Left lung (tissue), 10 donors: ENCODE data around the gene C2orf76. TPM values are rescaled to one million over a fixed set of nuclear protein-coding genes. Genes with fewer than 3 reads are reported as not detected.
"Not testable (repeated sequence)": the region's sequence is repeated elsewhere in the genome, so short reads cannot be mapped to it uniquely, and the experiment has no call there.

Experiments used
- ATAC-seq: fragments of 200-7000 bp; cut with Tn5 transposase; one replicate; pipeline ENCODE4 v1.9.1; 2020; ENCODE audit warnings: moderate library complexity
- DNase-seq, 4 donors: peaks; one replicate each; pipeline ENCODE4 v3.0.0-alpha.2; 2013 to 2020
- H3K27ac ChIP-seq, 2 donors: fragments of 200-600 bp; sonication (generic) in 1 of 2; one replicate each; pipeline versions ENCODE4 v1.5.0 to v1.8.0; 2020 to 2021
- H3K27me3 ChIP-seq, 2 donors: fragments of 200-600 bp; sonication (generic) in 1 of 2; one replicate each; pipeline versions ENCODE4 v1.5.0 to v1.8.0; 2020 to 2021
- H3K36me3 ChIP-seq, 2 donors: fragments of 200-600 bp; sonication (generic) in 1 of 2; one replicate each; pipeline versions ENCODE4 v1.5.0 to v1.8.0; 2020 to 2021
- H3K4me1 ChIP-seq, 2 donors: fragments of 200-600 bp; one replicate each; pipeline ENCODE4 v1.8.0; 2021
- H3K4me3 ChIP-seq, 2 donors: fragments of 200-600 bp; sonication (generic) in 1 of 2; one replicate each; pipeline versions ENCODE4 v1.5.0 to v1.8.0; 2020 to 2021; ENCODE audit warnings: mild to moderate bottlenecking in 1 of 2
- H3K9me3 ChIP-seq, 2 donors: fragments of 200-600 bp; sonication (generic) in 1 of 2; one replicate each; pipeline versions ENCODE4 v1.5.0 to v1.8.0; 2020 to 2021
- CTCF ChIP-seq, 2 donors: fragments of 200-600 bp; sonication (generic) in 1 of 2; IDR thresholded peaks; one replicate each; pipeline versions ENCODE4 v1.5.0 to v1.8.0; 2021; ENCODE audit warnings: antibody characterized with exemption in 2 of 2
- intact Hi-C, 2 donors: fragments of 100-400 bp; cut with DNase I; formaldehyde crosslinking; loops; one replicate each; pipeline versions ENCODE4 v1.11.2 to v1.14.2; 2022
- polyA plus RNA-seq, 6 donors: library from polyadenylated mRNA; unstranded; fragments of 120-200 nt; gene quantifications; one replicate each; pipeline ENCODE4 v1.2.1, GENCODE V29; 2013; ENCODE audit not compliant: insufficient read length in 6 of 6
- total RNA-seq, 2 donors: library from RNA; stranded (reverse); fragmentation: NEBNext Ultra II Directional; extraction: Animal tissue kit (Norgen Biotek cat#: 25700); gene quantifications; one replicate each; pipeline ENCODE4 v1.2.1, GENCODE V29; 2021
- donor health status: DM: no; HTN: yes; CAD: no.
- donor health status: DM: no; HTN: no; CAD: no.

Gene C2orf76
- total and polyA plus RNA-seq, 8 donors = 11.0 to 17.1 (median 16.0) TPM

DNA sequence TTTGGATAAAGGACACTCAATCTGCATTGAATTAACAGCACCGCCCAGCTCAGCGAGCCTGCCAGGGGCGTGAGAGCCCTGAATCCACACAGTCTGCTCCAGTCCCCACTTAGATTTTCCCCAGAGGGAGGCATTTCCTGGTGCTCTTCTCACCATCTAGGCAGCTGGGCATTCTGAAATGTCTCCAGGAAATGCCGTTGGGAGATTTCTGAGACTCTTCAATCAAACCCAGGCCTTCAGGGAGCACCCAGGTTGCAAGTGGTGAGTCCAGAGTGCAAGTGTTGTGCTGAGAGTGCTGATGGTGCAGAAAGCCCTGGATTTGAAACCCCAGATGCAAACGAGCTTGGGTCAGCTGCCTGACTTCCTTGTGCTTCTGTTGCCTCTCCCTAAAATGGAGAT is 41.6 kb upstream of the C2orf76 start:
- Histone ChIP-seq H3K4me1 (peaks cover 0 to 5% of the 10 kb centered on the region in 2 donors), H3K27ac (no peak overlapping the region), H3K4me3 (no peak overlapping the region), H3K9me3 (no peaks in the 10 kb centered on the region), H3K27me3 (no peaks in the 10 kb centered on the region), H3K36me3 (no peaks in the 10 kb centered on the region)
- ATAC-seq (peak; percentile 87), DNase-seq (peak in 1 of 4 donors; percentile 55)
- no peak for TF ChIP-seq CTCF (IDR thresholded peaks at IDR 0.05)
- intact Hi-C loops = loop anchor here in 1 of 2 donors (10.0 kb wide), 1 partner anchor 67 kb away; no protein-coding TSS in a partner anchor

- DNase-seq (peak in 2 of 4 donors; percentile 57 to 72), ATAC-seq (peak; percentile 95)
- intact Hi-C loops = loop anchor here (2.0 to 10.0 kb wide), 2 partner anchors 67 to 69 kb away; no protein-coding TSS in a partner anchor
- no peaks in the 10 kb centered on the region for H3K9me3 ChIP-seq
- peak; percentile 64 to 82 for TF ChIP-seq CTCF (IDR thresholded peaks at IDR 0.05)
- H3K27ac ChIP-seq = no peak overlapping the region
- H3K36me3 ChIP-seq = no peaks in the 10 kb centered on the region
- H3K4me3 ChIP-seq = no peak overlapping the region
- H3K4me1 ChIP-seq = peaks cover 5% of the 10 kb centered on the region in 2 donors
- no peaks in the 10 kb centered on the region for H3K27me3 ChIP-seq
These were observed 41.0 kb upstream of the C2orf76 start for GRCh38 chr2:119407430-119408220.

DNA sequence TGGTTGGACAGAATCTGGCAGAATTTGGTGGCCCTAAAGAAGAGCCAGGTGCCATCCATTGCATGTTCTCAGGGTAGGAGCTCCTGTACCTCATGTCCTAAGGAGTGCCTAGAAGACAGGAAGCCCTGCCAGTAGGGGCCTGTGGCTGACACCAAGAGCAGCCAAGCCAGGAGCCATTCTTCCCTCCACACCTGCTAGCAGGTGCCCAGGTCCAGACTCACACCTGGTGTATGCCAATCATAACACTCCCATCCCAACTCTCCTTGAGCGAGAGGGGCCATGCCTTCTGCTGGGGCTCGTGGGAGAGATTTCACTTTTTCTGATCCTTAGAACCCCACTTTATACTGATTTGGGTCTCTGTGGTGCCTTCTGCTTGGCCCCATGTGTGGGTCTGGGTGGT is 38.5 kb upstream of the C2orf76 start:
- TF ChIP-seq CTCF (IDR thresholded peaks at IDR 0.05) = no peak
- intact Hi-C loops = loop anchor here in 1 of 2 donors (10.0 kb wide), 1 partner anchor 70 kb away; no protein-coding TSS in a partner anchor
- Histone ChIP-seq H3K4me1 (peaks cover 5% of the 10 kb centered on the region in 2 donors), H3K36me3 (no peaks in the 10 kb centered on the region), H3K27ac (no peak overlapping the region), H3K4me3 (no peak overlapping the region), H3K9me3 (no peaks in the 10 kb centered on the region), H3K27me3 (no peaks in the 10 kb centered on the region)
- no peak for DNase-seq
- ATAC-seq = no peak

- intact Hi-C loops = loop anchor here in 1 of 2 donors (10.0 kb wide), 1 partner anchor 71 kb away; no protein-coding TSS in a partner anchor
- not testable (repeated sequence) for H3K9me3 ChIP-seq, H3K27me3 ChIP-seq, DNase-seq, H3K4me1 ChIP-seq, H3K27ac ChIP-seq, H3K4me3 ChIP-seq, ATAC-seq, H3K36me3 ChIP-seq
These were observed 37.0 kb upstream of the C2orf76 start for GRCh38 chr2:119403618-119404017.

DNA sequence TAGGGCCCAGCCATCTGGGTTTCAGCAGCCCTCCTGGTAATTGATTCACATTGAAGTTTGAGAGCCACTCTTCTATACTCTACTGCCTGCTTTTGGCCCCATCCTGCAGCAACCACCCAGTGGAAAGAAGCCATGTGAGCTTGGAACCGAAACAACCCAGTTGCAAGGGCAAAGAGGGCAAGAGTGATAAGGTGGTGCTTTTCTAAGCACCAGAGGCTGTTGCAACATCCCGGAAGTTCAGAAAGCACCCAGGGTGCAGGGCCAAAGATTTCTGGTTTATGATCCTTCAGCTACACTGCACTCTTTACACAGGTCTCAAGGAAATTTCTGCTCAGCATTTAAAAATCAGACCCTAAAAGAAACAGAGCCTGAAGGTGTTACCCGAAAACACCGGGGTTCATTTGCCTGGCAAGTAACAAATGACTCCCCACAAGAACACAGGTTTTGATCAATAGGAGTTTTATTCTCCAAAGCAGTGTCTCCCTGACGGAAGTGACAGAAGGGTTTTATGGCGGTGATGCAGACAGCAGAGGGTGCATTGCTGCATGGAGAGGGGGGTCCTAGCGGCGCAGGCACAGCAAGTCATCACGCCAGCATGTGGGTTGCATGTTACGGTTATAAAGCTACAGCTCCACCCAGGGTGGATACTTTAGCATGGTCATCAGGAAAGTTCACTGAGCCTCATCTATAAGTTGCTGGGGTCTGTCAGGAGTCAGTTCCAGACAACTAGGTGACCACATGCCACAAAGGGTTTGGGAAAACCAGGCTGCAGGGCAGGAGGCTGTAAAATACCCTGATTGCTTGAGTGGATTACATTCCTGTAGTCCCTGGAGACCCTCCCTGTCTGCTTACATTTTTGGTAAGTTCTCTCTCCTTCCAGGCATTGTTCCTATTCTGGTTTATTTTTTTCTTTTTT is 36.3 kb upstream of the C2orf76 start:
- peak overlapping the region in 1 of 2 donors; percentile 33 for H3K27ac ChIP-seq
- peak; percentile 88 for ATAC-seq
- H3K4me1 ChIP-seq = peaks cover 2 to 5% of the 10 kb centered on the region in 2 donors
- H3K4me3 ChIP-seq = no peak overlapping the region
- peak in 2 of 4 donors; percentile 28 to 63 for DNase-seq
- TF ChIP-seq CTCF (IDR thresholded peaks at IDR 0.05) = no peak
- intact Hi-C loops = loop anchor here in 1 of 2 donors (10.0 kb wide), 1 partner anchor 72 kb away; no protein-coding TSS in a partner anchor
- no peaks in the 10 kb centered on the region for H3K9me3 ChIP-seq
- no peaks in the 10 kb centered on the region for H3K36me3 ChIP-seq
- no peaks in the 10 kb centered on the region for H3K27me3 ChIP-seq
